NB4 (cell line): ENCODE results near the gene LONP2.

Experiments
- DNase-seq: peaks from one replicate; pipeline ENCODE4 v3.0.0; 2010; ENCODE audit warnings: low read depth
- H3K4me3 ChIP-seq: one replicate; pipeline ENCODE4 v1.5.1; 2011; ENCODE audit warnings: mild to moderate bottlenecking, low read depth, low read length, moderate library complexity
- MAX ChIP-seq: IDR thresholded peaks from 2 replicates; pipeline ENCODE4 v1.6.1; 2011; ENCODE audit warnings: low read depth, low read length
- MYC ChIP-seq: IDR thresholded peaks from 2 replicates; pipeline ENCODE4 v1.6.1; 2011; ENCODE audit warnings: low read depth, low read length
- POLR2A ChIP-seq: IDR thresholded peaks from 2 replicates; pipeline ENCODE4 v1.6.1; 2011; ENCODE audit warnings: mild to moderate bottlenecking; ENCODE audit not compliant: insufficient read length; ENCODE audit errors: extremely low read depth
- TF ChIP-seq, protein P1 (sequence below): IDR thresholded peaks from one replicate; pipeline ENCODE4 v1.5.1; 2012; ENCODE audit warnings: low read depth, low read length

The LONP2 gene

GRCh38 chr16:48246066-48246465 is 2.0 kb downstream of the LONP2 start:
- TF ChIP-seq MAX (no peak), MYC (no peak), POLR2A (no peak)
- TF ChIP-seq, protein P1, sequence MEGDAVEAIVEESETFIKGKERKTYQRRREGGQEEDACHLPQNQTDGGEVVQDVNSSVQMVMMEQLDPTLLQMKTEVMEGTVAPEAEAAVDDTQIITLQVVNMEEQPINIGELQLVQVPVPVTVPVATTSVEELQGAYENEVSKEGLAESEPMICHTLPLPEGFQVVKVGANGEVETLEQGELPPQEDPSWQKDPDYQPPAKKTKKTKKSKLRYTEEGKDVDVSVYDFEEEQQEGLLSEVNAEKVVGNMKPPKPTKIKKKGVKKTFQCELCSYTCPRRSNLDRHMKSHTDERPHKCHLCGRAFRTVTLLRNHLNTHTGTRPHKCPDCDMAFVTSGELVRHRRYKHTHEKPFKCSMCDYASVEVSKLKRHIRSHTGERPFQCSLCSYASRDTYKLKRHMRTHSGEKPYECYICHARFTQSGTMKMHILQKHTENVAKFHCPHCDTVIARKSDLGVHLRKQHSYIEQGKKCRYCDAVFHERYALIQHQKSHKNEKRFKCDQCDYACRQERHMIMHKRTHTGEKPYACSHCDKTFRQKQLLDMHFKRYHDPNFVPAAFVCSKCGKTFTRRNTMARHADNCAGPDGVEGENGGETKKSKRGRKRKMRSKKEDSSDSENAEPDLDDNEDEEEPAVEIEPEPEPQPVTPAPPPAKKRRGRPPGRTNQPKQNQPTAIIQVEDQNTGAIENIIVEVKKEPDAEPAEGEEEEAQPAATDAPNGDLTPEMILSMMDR, result no peak
- DNase-seq, result no peak
- peak overlapping the region; percentile 78 for H3K4me3 ChIP-seq

- no peak for TF ChIP-seq MAX
- TF ChIP-seq MYC, result no peak
- TF ChIP-seq, protein P1, result no peak
- TF ChIP-seq POLR2A, result no peak
These were observed 3.2 kb downstream of the LONP2 start, which contains the start of gene ABCC11 for GRCh38 chr16:48247311-48247710. Gene ABCC11 (minus strand): TSS chr16:48247539. CDS start chr16:48231921, 15,618 bp downstream.

DNA sequence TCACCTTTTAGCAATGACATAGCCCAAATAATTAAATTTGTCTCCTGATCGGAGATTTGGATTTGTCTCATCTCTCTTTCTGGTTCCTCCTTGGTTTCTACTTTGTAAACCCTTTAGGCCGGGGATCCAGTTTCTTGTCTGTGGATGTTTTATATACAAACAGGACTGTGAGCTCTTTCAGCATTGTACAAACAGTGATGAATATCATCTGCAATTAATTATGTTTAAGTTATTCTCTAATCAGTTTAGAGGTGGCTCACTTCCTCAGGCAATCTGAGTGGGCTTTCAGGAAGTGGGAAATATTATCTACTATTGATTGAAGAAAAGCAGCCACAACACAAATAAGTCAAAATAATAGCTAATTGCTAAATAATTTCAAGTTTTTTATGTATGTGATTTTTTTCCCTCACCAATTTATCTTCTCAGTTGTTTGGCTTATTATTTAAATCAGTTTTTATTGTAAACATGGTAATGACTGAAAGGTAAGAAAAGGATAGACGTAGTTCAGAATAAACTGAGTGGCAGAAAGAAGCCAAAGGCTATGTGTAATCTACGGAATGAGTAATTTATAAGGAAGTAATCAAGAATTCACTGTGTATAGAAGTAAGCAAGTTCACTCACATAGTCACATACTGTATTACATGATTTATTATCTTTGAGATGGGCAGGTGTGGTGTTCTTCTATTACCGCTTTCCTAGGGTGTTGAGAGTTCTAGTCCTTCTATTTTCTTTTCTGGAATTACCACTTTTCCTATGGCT is 6.6 kb downstream of the LONP2 start:
- H3K4me3 ChIP-seq, result no peak overlapping the region
- DNase-seq, result no peak
- TF ChIP-seq MAX, result no peak
- TF ChIP-seq, protein P1, result no peak
- no peak for TF ChIP-seq MYC
- TF ChIP-seq POLR2A, result no peak

More at GRCh38 chr16:48247311-48247710, 3.2 kb downstream of the LONP2 start, which contains the start of gene ABCC11:
- no peak for DNase-seq
- H3K4me3 ChIP-seq, result peak within 1 kb of the TSS; percentile 7

DNA sequence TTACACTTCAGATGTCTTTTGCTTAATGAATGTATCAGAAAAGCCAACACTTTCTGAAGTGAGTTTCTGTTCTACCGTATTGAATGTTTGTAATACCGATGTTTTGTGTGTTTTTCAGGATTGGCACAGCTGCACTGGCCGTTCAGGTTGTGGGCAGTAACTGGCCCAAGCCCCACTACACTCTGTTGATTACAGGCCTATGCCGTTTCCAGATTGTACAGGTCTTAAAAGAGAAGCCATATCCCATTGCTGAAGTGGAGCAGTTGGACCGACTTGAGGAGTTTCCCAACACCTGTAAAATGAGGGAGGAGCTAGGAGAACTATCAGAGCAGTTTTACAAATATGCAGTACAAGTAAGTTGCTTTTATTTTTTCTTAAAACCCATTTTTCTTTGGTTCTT is 7.9 kb downstream of the LONP2 start:
- no peak for DNase-seq
- no peak overlapping the region for H3K4me3 ChIP-seq
- TF ChIP-seq, protein P1, result no peak
- TF ChIP-seq POLR2A (no peak), MAX (no peak), MYC (no peak)

DNA sequence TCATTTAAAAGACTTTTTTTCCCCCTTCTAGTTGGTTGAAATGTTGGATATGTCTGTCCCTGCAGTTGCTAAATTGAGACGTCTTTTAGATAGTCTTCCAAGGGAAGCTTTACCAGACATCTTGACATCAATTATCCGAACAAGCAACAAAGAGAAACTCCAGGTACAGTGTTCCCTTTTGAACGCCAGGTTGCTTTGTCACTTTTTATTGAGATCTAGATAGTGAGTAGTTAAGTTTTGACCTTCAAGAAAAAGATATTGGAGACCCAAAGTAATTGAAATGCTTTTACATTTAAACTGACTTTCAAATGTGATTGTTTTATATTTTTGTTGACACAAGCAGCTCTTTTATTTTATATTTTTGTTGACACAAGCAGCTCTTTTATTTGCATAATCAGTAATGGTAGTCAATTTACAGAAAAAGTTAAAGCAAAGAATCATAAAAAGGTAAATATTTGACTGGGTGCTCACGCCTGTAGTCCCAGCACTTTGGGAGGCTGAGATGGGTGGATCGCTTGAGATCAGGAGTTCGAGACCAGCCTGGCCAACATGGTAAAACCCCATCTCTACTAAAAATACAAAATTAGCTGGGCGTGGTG is 12.6 kb downstream of the LONP2 start:
- no peak overlapping the region for H3K4me3 ChIP-seq
- DNase-seq, result no peak
- TF ChIP-seq POLR2A (no peak), MAX (no peak), MYC (no peak)
- TF ChIP-seq, protein P1, result no peak
